ENCODE data around the gene ATAD3A. TPM values are rescaled to one million over a fixed set of nuclear protein-coding genes. Genes with fewer than 3 reads are reported as not detected.

ATAD3A gene
- polyA plus RNA-seq, 1 of the 3 experiments (the other 2 are of a cell fraction), result 40.2 TPM

DNA sequence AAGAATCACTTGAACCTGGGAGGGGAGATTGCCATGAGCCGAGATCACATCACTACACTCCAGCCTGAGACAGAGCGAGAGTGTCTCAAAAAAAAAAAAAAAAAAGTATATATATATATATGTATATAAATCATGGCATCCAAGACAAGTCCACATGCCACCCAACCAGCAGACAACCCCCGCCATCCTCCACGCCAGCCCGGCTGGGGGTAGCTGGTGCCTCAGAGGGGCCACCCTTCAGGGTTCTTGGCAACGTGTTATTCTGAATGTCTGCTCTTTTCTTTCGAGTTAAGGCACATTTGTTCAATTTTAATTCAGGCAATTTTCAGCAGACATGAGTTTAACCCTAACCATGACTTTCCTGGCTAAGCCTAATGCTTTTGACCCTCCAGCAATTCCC is 38.1 kb downstream of the ATAD3A start (continued):
- TF ChIP-seq, protein P1, sequence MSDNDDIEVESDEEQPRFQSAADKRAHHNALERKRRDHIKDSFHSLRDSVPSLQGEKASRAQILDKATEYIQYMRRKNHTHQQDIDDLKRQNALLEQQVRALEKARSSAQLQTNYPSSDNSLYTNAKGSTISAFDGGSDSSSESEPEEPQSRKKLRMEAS (IDR thresholded peaks at IDR 0.05; ENCODE audit: low read depth), result no peak
- TF ChIP-seq RFX5 (IDR thresholded peaks at IDR 0.05; ENCODE audit: low read length), result no peak

DNA sequence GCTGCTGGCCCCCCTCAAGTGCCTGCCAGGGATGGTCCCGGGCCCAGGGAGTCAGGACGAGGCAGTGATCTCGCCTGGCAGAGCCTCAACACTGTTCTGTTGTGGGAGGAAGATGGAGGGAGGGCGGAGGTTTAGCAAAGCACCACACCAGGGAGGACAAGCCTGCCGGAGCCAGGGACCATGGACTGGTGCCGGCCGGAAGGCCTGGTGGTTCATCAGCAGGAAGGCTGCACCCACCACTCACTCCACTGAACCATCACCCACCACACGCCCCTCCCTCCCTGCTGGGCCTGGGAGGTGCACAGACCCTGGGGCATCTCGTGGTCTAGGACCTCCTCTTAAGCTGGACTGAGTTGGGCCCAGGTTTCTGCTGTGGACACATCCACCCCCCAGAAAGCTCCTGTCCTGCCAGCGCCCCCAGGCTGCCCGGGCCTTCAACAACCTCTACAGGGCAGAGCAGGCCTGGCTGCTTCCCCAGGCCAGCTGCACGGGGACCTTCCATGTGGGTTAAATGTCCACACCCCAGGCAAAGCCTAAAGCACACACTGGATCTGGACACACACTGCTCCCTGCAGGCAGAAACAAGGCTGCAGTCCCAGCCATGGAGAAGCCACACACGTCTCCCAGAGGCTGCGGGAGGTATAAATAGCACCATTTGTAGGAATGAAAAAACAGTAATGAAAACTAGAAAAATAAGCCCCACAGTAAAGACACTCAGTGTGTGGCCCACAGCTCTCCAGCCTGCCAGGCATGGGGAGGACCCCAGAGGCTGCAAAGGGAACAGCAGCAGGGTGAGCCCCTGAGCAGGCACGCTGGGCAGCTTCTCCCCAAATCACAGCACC is 38.9 kb downstream of the ATAD3A start:
- Histone ChIP-seq H3K4me2 (no peak overlapping the region), H3K27me3 (ENCODE audit: insufficient read depth) (no peaks in the 10 kb centered on the region), H3K9me3 (no peaks in the 10 kb centered on the region), H3K9ac (no peak overlapping the region), H4K20me1 (ENCODE audit: insufficient read depth) (peaks cover 11% of the 10 kb centered on the region; the same call in 1 of the 2 replicates), H3K9me2 (no peaks in the 10 kb centered on the region), H2AFZ (ENCODE audit: low read depth) (no peak overlapping the region), H3K79me2 (ENCODE audit: insufficient read depth) (peaks cover 61% of the 10 kb centered on the region), H3F3A (replicated peaks; ENCODE audit: insufficient read depth) (no peaks in the 10 kb centered on the region), H3K4me1 (ENCODE audit: control insufficient read depth in 1 of 2, insufficient read depth in 2 of 2, low read depth in 1 of 2, low read length in 1 of 2) (peaks cover 0 to 9% of the 10 kb centered on the region in 2 experiments; a peak in 1 of 4 replicates), H3K4me3 (ENCODE audit: low read depth in 2 of 2, low read length in 1 of 2) (no peak overlapping the region; a peak in 1 of 4 replicates), H3K36me3 (replicated peaks in 1 of 2; ENCODE audit: control insufficient read depth in 1 of 2, insufficient read depth in 2 of 2, low read length in 1 of 2) (peaks cover 0 to 6% of the 10 kb centered on the region in 2 experiments), H3K27ac (ENCODE audit: low read depth in 2 of 2, low read length in 1 of 2) (peak overlapping the region in 1 of 2 experiments; percentile 17; a peak in 1 of 4 replicates)
- peak; percentile 62 for DNase-seq
- CTCF ChIA-PET, result interaction anchor here (0.6 to 0.7 kb wide), 2 partner anchors 46 to 52 kb away, joined by 3 read pairs; no protein-coding TSS in a partner anchor
- POLR2A ChIA-PET, result no interaction called here
- WGBS (ENCODE audit: low lambda C conversion rate), result 94% methylated on average over 6 of the region's 15 CpGs
- TF ChIP-seq, protein P2, sequence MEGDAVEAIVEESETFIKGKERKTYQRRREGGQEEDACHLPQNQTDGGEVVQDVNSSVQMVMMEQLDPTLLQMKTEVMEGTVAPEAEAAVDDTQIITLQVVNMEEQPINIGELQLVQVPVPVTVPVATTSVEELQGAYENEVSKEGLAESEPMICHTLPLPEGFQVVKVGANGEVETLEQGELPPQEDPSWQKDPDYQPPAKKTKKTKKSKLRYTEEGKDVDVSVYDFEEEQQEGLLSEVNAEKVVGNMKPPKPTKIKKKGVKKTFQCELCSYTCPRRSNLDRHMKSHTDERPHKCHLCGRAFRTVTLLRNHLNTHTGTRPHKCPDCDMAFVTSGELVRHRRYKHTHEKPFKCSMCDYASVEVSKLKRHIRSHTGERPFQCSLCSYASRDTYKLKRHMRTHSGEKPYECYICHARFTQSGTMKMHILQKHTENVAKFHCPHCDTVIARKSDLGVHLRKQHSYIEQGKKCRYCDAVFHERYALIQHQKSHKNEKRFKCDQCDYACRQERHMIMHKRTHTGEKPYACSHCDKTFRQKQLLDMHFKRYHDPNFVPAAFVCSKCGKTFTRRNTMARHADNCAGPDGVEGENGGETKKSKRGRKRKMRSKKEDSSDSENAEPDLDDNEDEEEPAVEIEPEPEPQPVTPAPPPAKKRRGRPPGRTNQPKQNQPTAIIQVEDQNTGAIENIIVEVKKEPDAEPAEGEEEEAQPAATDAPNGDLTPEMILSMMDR (IDR thresholded peaks at IDR 0.05), result peak; percentile 43; the same call in 1 of the 2 replicates
- TF ChIP-seq, protein P3, sequence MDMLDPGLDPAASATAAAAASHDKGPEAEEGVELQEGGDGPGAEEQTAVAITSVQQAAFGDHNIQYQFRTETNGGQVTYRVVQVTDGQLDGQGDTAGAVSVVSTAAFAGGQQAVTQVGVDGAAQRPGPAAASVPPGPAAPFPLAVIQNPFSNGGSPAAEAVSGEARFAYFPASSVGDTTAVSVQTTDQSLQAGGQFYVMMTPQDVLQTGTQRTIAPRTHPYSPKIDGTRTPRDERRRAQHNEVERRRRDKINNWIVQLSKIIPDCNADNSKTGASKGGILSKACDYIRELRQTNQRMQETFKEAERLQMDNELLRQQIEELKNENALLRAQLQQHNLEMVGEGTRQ (IDR thresholded peaks at IDR 0.05; ENCODE audit: borderline replicate concordance, low read depth, low read length), result no peak
- TF ChIP-seq TAF1 (IDR thresholded peaks at IDR 0.05; ENCODE audit: borderline replicate concordance, low read depth, low read length), result no peak
- TF ChIP-seq, protein P4, sequence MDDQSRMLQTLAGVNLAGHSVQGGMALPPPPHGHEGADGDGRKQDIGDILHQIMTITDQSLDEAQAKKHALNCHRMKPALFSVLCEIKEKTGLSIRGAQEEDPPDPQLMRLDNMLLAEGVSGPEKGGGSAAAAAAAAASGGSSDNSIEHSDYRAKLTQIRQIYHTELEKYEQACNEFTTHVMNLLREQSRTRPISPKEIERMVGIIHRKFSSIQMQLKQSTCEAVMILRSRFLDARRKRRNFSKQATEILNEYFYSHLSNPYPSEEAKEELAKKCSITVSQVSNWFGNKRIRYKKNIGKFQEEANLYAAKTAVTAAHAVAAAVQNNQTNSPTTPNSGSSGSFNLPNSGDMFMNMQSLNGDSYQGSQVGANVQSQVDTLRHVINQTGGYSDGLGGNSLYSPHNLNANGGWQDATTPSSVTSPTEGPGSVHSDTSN (IDR thresholded peaks at IDR 0.05), result no peak
- TF ChIP-seq ELF1 (IDR thresholded peaks at IDR 0.05), result no peak
- peak; percentile 19; the same call in 1 of the 2 replicates for TF ChIP-seq RAD21 (IDR thresholded peaks at IDR 0.05; ENCODE audit: low read length)
- no peak for TF ChIP-seq GATA2 (CRISPR knock-in tag; IDR thresholded peaks at IDR 0.05)
- TF ChIP-seq TEAD4 (IDR thresholded peaks at IDR 0.05; ENCODE audit: borderline replicate concordance, insufficient read depth), result no peak
- no peak for TF ChIP-seq EZH2phosphoT487 (IDR thresholded peaks at IDR 0.05; ENCODE audit: borderline replicate concordance, low read depth)
